A549 (cell line): ENCODE data around the gene SPINK4. TPM values are rescaled to one million over a fixed set of nuclear protein-coding genes. Genes with fewer than 3 reads are reported as not detected.
A peak's percentile ranks its signal among the peaks of the same experiment; 100 is the strongest.

Source experiments
- ATAC-seq, 2 experiments: fragments of 200-7000 bp in 1 of 2; fragments of >200 bp in 1 of 2; cut with Nextera tagmentation in 1 of 2; cut with Tn5 transposase in 1 of 2; 3 replicates each; pipeline versions ENCODE4 v1.8.0 to v1.9.1; 2018 to 2020; ENCODE audit warnings: mild to moderate bottlenecking in 1 of 2, moderate library complexity in 1 of 2
- CTCF ChIA-PET: fragments of 300-600 bp; sonication (Branson Sonifier 250); formaldehyde crosslinking; extraction: SDS; loops from one replicate; lab custom pipeline; 2021; ENCODE audit warnings: antibody characterized with exemption, inconsistent platforms; lab: Yijun Ruan, JAX
- POLR2A ChIA-PET: fragments of 350-600 bp; formaldehyde crosslinking; extraction: SDS; loops from one replicate; lab custom pipeline; 2021; ENCODE audit warnings: antibody characterized with exemption, inconsistent platforms; lab: Yijun Ruan, JAX
- DNase-seq, 2 experiments: peaks; one replicate each; pipeline versions ENCODE4 v3.0.0 to v3.0.0-alpha.2; 2011 to 2016; ENCODE audit warnings: low read depth in 1 of 2, low spot score in 1 of 2
- FAIRE-seq: peaks from 2 replicates; lab custom pipeline; 2011; peaks lifted over from hg19 to GRCh38; lab: Jason Lieb, UNC
- H3K27ac ChIP-seq, 2 experiments: fragments of >200 bp; sonication (Bioruptor Twin); formaldehyde crosslinking; 3 replicates each; pipeline ENCODE4 v1.5.1; 2016 to 2017
- H3K4me1 ChIP-seq: fragments of >200 bp; sonication (Bioruptor Twin); formaldehyde crosslinking; 3 replicates; pipeline ENCODE4 v1.6.1; 2016
- H3K4me2 ChIP-seq: fragments of >200 bp; sonication (Bioruptor Twin); formaldehyde crosslinking; 3 replicates; pipeline ENCODE4 v1.6.1; 2016
- H3K4me3 ChIP-seq: fragments of >200 bp; sonication (Bioruptor Twin); formaldehyde crosslinking; 3 replicates; pipeline ENCODE4 v1.5.1; 2016
- H3K9me3 ChIP-seq: fragments of >200 bp; sonication (Bioruptor Twin); formaldehyde crosslinking; 3 replicates; pipeline ENCODE4 v1.6.1; 2016
- BCL3 ChIP-seq: fragments of >200 bp; sonication (Bioruptor Twin); formaldehyde crosslinking; IDR thresholded peaks from 3 replicates; pipeline ENCODE4 v1.6.1; 2016
- BHLHE40 ChIP-seq: IDR thresholded peaks from 2 replicates; pipeline ENCODE4 v1.6.1; 2012; ENCODE audit warnings: low read depth, low read length, inconsistent platforms
- CBX8 ChIP-seq: fragments of 200-600 bp; sonication (generic); IDR thresholded peaks from 2 replicates; pipeline ENCODE4 v1.6.1; 2016
- CEBPB ChIP-seq, 2 experiments: fragments of >200 bp in 1 of 2; sonication (Bioruptor Twin) in 1 of 2; formaldehyde crosslinking in 1 of 2; IDR thresholded peaks; 2 replicates each; pipeline ENCODE4 v1.6.1; 2012 to 2016
- EHF ChIP-seq: fragments of 250-450 bp; sonication (Bioruptor Pico); IDR thresholded peaks from 2 replicates; pipeline ENCODE4 v1.5.0; 2020; ENCODE audit warnings: mild to moderate bottlenecking
- EHMT2 ChIP-seq: fragments of 200-600 bp; sonication (generic); IDR thresholded peaks from 2 replicates; pipeline ENCODE4 v1.6.1; 2016; ENCODE audit warnings: antibody characterized with exemption, low read depth, mild to moderate bottlenecking, moderate library complexity
- EP300 ChIP-seq, 2 experiments: fragments of >200 bp; sonication (Bioruptor Twin); formaldehyde crosslinking; IDR thresholded peaks; 2 replicates in 1 of 2; 3 replicates in 1 of 2; pipeline ENCODE4 v1.6.1; 2016 to 2017
- FOSB ChIP-seq: fragments of 250-450 bp; sonication (Bioruptor Pico); IDR thresholded peaks from 2 replicates; pipeline ENCODE4 v1.5.0; 2020; ENCODE audit warnings: mild to moderate bottlenecking, moderate library complexity
- FOXS1 ChIP-seq: fragments of 250-450 bp; sonication (Bioruptor Pico); IDR thresholded peaks from 2 replicates; pipeline ENCODE4 v1.5.0; 2020; ENCODE audit warnings: mild to moderate bottlenecking, moderate library complexity
- HDAC2 ChIP-seq: fragments of 200-600 bp; sonication (generic); IDR thresholded peaks from 2 replicates; pipeline ENCODE4 v1.6.1; 2016
- HEYL ChIP-seq: fragments of 250-450 bp; sonication (Bioruptor Pico); IDR thresholded peaks from 2 replicates; pipeline ENCODE4 v1.8.0; 2021; ENCODE audit warnings: mild to moderate bottlenecking, moderate library complexity
- HOXA7 ChIP-seq: fragments of 250-450 bp; sonication (Bioruptor Pico); IDR thresholded peaks from 2 replicates; pipeline ENCODE4 v1.5.0; 2020; ENCODE audit warnings: mild to moderate bottlenecking, moderate library complexity
- HOXB13 ChIP-seq: fragments of 250-450 bp; sonication (Bioruptor Pico); IDR thresholded peaks from 2 replicates; pipeline ENCODE4 v1.5.0; 2020; ENCODE audit warnings: low read depth, mild to moderate bottlenecking, moderate library complexity
- KDM1A ChIP-seq: fragments of 200-600 bp; sonication (generic); IDR thresholded peaks from 2 replicates; pipeline ENCODE4 v1.6.1; 2016; ENCODE audit warnings: low read depth, mild to moderate bottlenecking
- MAX ChIP-seq: IDR thresholded peaks from 2 replicates; pipeline ENCODE4 v1.6.1; 2012
- MYC ChIP-seq: IDR thresholded peaks from 2 replicates; pipeline ENCODE4 v1.6.1; 2012; ENCODE audit warnings: mild to moderate bottlenecking, inconsistent platforms, low read length, improper control_type of control experiment, borderline replicate concordance
- NFE2L2 ChIP-seq: fragments of 150-350 bp; conservative IDR thresholded peaks from 2 replicates; pipeline ENCODE4 v1.6.1; 2014; ENCODE audit warnings: low read length
- NPAS2 ChIP-seq: fragments of 250-450 bp; sonication (Bioruptor Pico); IDR thresholded peaks from 2 replicates; pipeline ENCODE4 v1.8.0; 2022; ENCODE audit warnings: mild to moderate bottlenecking, moderate library complexity, borderline replicate concordance
- NR3C1 ChIP-seq: fragments of >200 bp; sonication (Bioruptor Twin); formaldehyde crosslinking; IDR thresholded peaks from 3 replicates; pipeline ENCODE4 v1.6.1; 2017
- POLR2AphosphoS2 ChIP-seq: conservative IDR thresholded peaks from 2 replicates; pipeline ENCODE4 v1.6.1; 2012; ENCODE audit warnings: low read length, improper control_type of control experiment, inconsistent platforms
- REST ChIP-seq: fragments of 200-600 bp; sonication (generic); IDR thresholded peaks from 2 replicates; pipeline ENCODE4 v1.6.1; 2016; ENCODE audit warnings: antibody characterized with exemption, mild to moderate bottlenecking, moderate library complexity
- RNF2 ChIP-seq: fragments of 200-600 bp; sonication (generic); IDR thresholded peaks from 2 replicates; pipeline ENCODE4 v1.6.1; 2016; ENCODE audit warnings: low read depth, mild to moderate bottlenecking, antibody characterized with exemption, moderate library complexity, borderline replicate concordance
- SMC3 ChIP-seq: fragments of >200 bp; sonication (Bioruptor Twin); formaldehyde crosslinking; IDR thresholded peaks from 3 replicates; pipeline ENCODE4 v1.6.1; 2018; ENCODE audit warnings: inconsistent platforms
- USF2 ChIP-seq: fragments of 450-650 bp; IDR thresholded peaks from 2 replicates; pipeline ENCODE4 v1.6.1; 2014; ENCODE audit warnings: antibody characterized with exemption
- WGBS: methylation state at CpG from one replicate; pipeline ENCODE4 v1.1.6; 2017; ENCODE audit errors: missing lambda C conversion rate; 5-methylcytosine and 5-hydroxymethylcytosine counted together
- polyA plus RNA-seq, 4 experiments: library from polyadenylated mRNA; depleted of rRNA in 3 of 4; stranded (reverse); fragments of >200 nt; fragmentation: RNase III in 1 of 4; extraction: RNeasy Plus Mini Kit Qiagen cat#74134 plus additional on column Dnase treatment in 1 of 4; gene quantifications; 2 replicates in 3 of 4; 3 replicates in 1 of 4; pipeline ENCODE4 v1.2.3, GENCODE V29; 2011 to 2017

SPINK4 gene
- polyA plus RNA-seq, 2 of the 4 experiments (the other 2 are of a cell fraction): not detected

- no peak overlapping the region for H3K4me3 ChIP-seq
- peak; percentile 22 to 35; a peak in 4 of 6 replicates for ATAC-seq
- TF ChIP-seq FOXS1 (CRISPR knock-in tag) (no peak), KDM1A (no peak), POLR2AphosphoS2 (0 out of 2 replicates have a peak, but pooled peaks have one; percentile 38), NPAS2 (no peak), USF2 (0 out of 2 replicates have a peak, but pooled peaks have one; percentile 30), HDAC2 (no peak)
- WGBS: 63% methylated on average over 1 of the region's 1 CpG
- CTCF ChIA-PET: interaction anchor here (1.3 to 3.1 kb wide), 2 partner anchors 11 to 13 kb away, joined by 10 to 16 read pairs; partner anchors contain the start of genes BAG1, CHMP5 and SPINK4
- no peak for DNase-seq
- H3K4me2 ChIP-seq: no peak overlapping the region
- FAIRE-seq: no peak
- no peaks in the 10 kb centered on the region for H3K9me3 ChIP-seq
- H3K4me1 ChIP-seq: peaks cover 20% of the 10 kb centered on the region; the same call in 2 of the 3 replicates
- H3K27ac ChIP-seq: peak overlapping the region; percentile 26 to 41; a peak in 3 of 6 replicates
- POLR2A ChIA-PET: no interaction called here
Measured at GRCh38 chr9:33250458-33250995, 10.6 kb downstream of the SPINK4 start.

GRCh38 chr9:33254211-33254610, 14.2 kb downstream of the SPINK4 start:
- ChIA-PET CTCF (interaction anchor here (0.6 to 3.2 kb wide), 6 partner anchors 10 to 212 kb away, joined by 3 to 12 read pairs (median 3); partner anchors contain the start of genes BAG1 and CHMP5), POLR2A (interaction anchor here (0.6 kb wide), 1 partner anchor 201 kb away, joined by 6 read pairs; no protein-coding TSS in a partner anchor)
- no peak overlapping the region for H3K4me3 ChIP-seq
- H3K9me3 ChIP-seq: no peaks in the 10 kb centered on the region
- no peak overlapping the region for H3K4me2 ChIP-seq
- peaks cover 46% of the 10 kb centered on the region for H3K4me1 ChIP-seq
- no peak overlapping the region for H3K27ac ChIP-seq
- TF ChIP-seq HOXA7 (CRISPR knock-in tag) (0 out of 2 replicates have a peak, but pooled peaks have one; percentile 47), MAX (no peak)
- FAIRE-seq: no peak
- WGBS: 86% methylated on average over 4 of the region's 4 CpGs
- ATAC-seq: no peak
- no peak for DNase-seq

GRCh38 chr9:33255014-33255413, 15.0 kb downstream of the SPINK4 start:
- peak overlapping the region in 1 of 2 experiments; percentile 8; a peak in 1 of 6 replicates for H3K27ac ChIP-seq
- WGBS: 90% methylated on average over 8 of the region's 8 CpGs
- POLR2A ChIA-PET: no interaction called here

More at GRCh38 chr9:33255014-33255413, 15.0 kb downstream of the SPINK4 start:
- FAIRE-seq: no peak
- no peak for TF ChIP-seq SMC3
- no peak for TF ChIP-seq HOXB13
- TF ChIP-seq BCL3: no peak
- TF ChIP-seq NFE2L2: no peak
- TF ChIP-seq EP300 (IDR thresholded peaks at IDR 0.05): no peak
- TF ChIP-seq RNF2: no peak
- TF ChIP-seq CBX8: no peak
- no peak for TF ChIP-seq HEYL (CRISPR knock-in tag)
- TF ChIP-seq REST: no peak
- no peak for TF ChIP-seq BHLHE40
- no peak for TF ChIP-seq MYC
- TF ChIP-seq CEBPB (IDR thresholded peaks at IDR 0.05): no peak
- no peak for TF ChIP-seq NR3C1
- TF ChIP-seq HOXA7 (CRISPR knock-in tag): no peak
- TF ChIP-seq FOSB (CRISPR knock-in tag): no peak
- TF ChIP-seq EHF (CRISPR knock-in tag): no peak
- no peak for TF ChIP-seq EHMT2
- TF ChIP-seq, all 56 proteins: peak for 0
- H3K4me2 ChIP-seq: no peak overlapping the region
- peaks cover 38% of the 10 kb centered on the region for H3K4me1 ChIP-seq
- CTCF ChIA-PET: interaction anchor here (0.9 to 3.2 kb wide), 3 partner anchors 9 to 26 kb away, joined by 3 to 12 read pairs (median 3); partner anchors contain the start of genes BAG1 and CHMP5
- DNase-seq (no peak), ATAC-seq (peak in 1 of 2 experiments; percentile 10; a peak in 2 of 6 replicates)
- no peaks in the 10 kb centered on the region for H3K9me3 ChIP-seq
- H3K4me3 ChIP-seq: no peak overlapping the region
